GM12873 (cell line): ENCODE data around the gene ADAMTSL2.

ENCODE experiments used
- CTCF ChIP-seq: IDR thresholded peaks from 2 replicates; pipeline ENCODE4 v1.5.1; 2012; ENCODE audit warnings: low read depth, mild to moderate bottlenecking, moderate library complexity, low read length, control low read depth; ENCODE audit not compliant: insufficient read depth; ENCODE audit errors: missing control alignments

Gene ADAMTSL2

GRCh38 chr9:133597316-133597957 lies 62.9 kb downstream of the ADAMTSL2 start:
- TF ChIP-seq CTCF, result no peak

DNA sequence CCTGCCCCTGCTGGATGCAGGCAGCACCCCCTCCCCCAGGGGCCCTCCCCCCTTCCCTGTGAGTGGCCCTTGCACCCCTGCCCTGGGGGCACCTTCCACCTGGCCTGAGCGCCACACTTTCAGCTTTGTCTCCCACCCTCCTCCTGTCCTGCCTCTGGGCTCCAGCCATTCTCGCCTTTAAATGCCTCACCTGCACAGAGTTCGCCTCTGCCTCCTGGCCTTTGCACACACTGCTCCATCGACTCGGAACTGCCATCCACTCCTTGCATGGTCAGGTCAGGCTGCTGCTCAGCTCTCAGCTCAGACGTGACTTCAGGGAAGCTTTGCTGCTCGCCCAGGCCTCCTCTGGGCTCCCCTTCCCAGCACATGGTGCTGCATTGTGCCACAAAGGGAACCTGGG lies 64.5 kb downstream of the ADAMTSL2 start:
- no peak for TF ChIP-seq CTCF

DNA sequence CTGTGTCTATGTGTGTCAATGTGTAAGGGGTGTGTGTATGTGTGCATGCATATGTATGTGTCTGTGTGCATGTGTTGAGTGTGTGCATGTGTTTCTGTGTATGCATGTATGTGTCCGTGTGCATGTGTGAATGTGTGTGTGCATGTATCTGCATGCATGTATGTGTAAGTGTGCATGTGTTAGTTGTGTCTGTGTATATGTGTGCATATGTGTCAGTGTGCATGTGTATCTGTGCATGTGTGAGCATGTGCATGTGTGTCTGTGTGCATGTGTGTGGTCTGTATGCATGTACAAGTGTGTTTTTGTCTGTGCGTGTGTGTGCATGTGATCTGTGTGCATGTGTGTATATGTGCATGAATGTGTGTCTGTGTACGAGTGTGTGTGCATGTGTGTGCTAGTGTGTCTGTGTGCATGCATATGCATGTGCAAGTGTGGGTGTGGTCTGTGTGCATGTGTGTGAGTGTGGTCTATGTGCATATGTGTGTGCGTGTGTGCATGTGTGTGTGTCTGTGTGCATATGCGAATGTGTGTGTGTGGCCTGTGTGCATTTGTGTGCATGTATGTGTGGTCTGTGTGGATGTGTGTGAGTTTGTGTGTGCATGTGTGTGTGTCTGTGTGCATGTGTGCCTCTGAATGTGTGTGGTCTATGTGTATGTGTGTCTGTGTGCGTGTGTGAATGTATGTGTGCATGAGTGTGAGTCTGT lies 65.1 kb downstream of the ADAMTSL2 start:
- TF ChIP-seq CTCF, result no peak

- TF ChIP-seq CTCF, result no peak
Observed at GRCh38 chr9:133600739-133601138, 66.2 kb downstream of the ADAMTSL2 start.

DNA sequence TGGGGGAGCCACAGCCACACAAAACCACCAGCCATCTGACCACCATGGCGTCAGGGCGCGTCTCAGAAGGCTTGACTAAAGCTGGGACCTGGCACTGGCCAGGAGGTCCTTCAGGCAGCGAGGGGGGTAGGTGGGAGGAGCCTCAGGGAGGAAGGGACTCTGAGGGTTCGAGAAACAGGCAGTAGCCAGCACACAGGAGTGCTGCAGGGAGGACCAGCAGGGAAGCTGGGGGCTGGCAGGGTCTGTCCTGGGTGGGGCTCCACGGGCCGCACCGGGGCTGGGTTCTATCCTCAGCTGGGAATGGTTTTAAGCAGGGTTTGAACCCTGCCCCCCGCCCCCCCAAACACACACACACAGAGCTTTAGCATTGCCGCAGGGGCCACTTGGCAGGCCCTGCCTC lies 67.2 kb downstream of the ADAMTSL2 start:
- TF ChIP-seq CTCF, result no peak

DNA sequence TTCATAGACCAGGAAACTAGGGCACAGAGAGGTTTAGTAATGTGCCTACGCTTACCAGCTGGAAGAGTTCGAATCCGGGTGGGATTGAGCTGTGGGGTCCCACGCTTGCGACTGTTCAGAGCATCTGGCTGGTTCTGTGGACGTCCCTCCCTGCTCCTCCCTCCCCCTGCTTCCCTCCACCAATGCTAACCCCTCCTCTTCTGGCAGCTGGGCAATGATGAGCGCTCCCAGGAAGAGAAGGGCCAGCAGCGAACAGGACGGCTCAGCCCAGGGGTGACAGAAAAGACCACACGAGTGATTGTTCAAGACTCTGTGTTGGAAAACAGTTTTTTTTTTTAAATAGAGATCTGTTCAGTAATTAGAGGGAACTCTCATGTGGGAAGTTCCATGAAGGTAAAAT lies 67.8 kb downstream of the ADAMTSL2 start:
- no peak for TF ChIP-seq CTCF

DNA sequence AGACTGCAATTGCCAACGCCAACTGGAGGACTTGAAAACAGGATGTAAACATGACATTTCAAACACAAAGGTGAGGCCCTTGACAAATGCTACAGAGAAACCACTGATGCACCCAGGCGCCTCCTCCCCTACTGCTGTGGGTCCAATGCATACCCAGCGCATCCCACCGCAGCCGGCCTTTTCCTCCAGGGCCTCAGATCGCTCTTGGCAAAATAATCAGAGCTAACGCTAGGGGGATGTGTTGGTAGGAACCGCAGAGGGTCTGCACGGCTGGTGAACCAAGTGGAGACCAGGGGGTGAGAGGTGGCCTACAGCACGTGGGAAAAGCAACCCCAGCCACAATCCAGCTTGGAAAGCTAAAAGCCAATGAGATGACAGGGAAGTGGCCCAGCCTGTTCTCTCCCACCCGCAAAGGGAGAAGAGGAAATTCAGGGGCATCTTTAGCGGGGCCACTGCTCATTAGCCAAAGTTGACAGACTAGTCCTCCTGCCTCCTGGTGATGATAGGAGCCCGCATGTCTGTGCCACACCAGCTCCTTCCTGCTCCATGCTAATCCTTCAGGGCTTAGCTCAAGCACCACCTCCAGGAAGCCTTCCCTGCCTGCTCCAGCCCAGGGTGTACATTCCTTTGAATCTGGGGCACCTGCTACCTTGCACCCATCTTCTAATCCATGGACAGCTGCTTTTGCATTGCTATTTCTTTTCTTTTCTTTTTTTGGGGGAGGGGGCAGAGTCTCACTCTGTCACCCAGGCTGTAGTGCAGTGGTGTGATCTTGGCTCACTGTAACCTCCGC lies 68.8 kb downstream of the ADAMTSL2 start:
- TF ChIP-seq CTCF, result peak; percentile 22
